ENCODE data around the gene CCDC150. TPM values are rescaled to one million over a fixed set of nuclear protein-coding genes. Genes with fewer than 3 reads are reported as not detected.
"Not testable (repeated sequence)": the region's sequence is repeated elsewhere in the genome, so short reads cannot be mapped to it uniquely, and the experiment has no call there.

Gene CCDC150
- total RNA-seq, 1 donor, result 5.8 TPM

DNA sequence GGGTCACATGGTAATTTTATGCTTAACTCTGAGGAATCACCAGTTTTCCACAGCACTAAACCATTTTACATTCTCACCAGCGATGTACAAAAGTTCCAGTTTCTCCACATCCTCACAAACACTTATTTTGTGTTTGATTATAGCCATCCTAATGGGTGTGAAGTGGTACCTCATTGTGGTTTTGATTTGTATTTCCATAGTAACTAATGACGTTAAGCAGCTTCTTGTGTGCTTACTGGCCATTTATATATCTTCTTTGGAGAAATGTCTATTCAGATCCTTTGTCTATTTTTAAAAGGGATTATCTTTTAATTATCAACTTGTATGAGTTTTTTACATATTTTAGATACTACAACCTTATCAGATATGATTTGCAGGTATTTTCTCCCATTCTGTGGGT lies 42.0 kb downstream of the CCDC150 start:
- H3K4me3 ChIP-seq (ENCODE audit: insufficient read depth, low read length), result no peak overlapping the region
- H3K79me2 ChIP-seq (ENCODE audit: insufficient read depth, low read length), result no peaks in the 10 kb centered on the region
- no peaks in the 10 kb centered on the region for H4K20me1 ChIP-seq (ENCODE audit: insufficient read depth, low read length)
- no peak overlapping the region for H3K4me2 ChIP-seq (ENCODE audit: insufficient read depth, low read length)
- H3K27me3 ChIP-seq (ENCODE audit: insufficient read depth, low read length), result no peaks in the 10 kb centered on the region
- H3K36me3 ChIP-seq (ENCODE audit: insufficient read depth, low read length), result no peaks in the 10 kb centered on the region
- H3K9me3 ChIP-seq (ENCODE audit: low read depth, low read length), result peaks cover 4% of the 10 kb centered on the region
- no peak overlapping the region for H2AFZ ChIP-seq (ENCODE audit: low read length)
- no peaks in the 10 kb centered on the region for H3K4me1 ChIP-seq (ENCODE audit: insufficient read depth, low read length)
- H3K27ac ChIP-seq (ENCODE audit: low read depth, low read length), result no peak overlapping the region
- DNase-seq (ENCODE audit: insufficient read length, low spot score, missing footprints), result no peak
- TF ChIP-seq, protein P1, sequence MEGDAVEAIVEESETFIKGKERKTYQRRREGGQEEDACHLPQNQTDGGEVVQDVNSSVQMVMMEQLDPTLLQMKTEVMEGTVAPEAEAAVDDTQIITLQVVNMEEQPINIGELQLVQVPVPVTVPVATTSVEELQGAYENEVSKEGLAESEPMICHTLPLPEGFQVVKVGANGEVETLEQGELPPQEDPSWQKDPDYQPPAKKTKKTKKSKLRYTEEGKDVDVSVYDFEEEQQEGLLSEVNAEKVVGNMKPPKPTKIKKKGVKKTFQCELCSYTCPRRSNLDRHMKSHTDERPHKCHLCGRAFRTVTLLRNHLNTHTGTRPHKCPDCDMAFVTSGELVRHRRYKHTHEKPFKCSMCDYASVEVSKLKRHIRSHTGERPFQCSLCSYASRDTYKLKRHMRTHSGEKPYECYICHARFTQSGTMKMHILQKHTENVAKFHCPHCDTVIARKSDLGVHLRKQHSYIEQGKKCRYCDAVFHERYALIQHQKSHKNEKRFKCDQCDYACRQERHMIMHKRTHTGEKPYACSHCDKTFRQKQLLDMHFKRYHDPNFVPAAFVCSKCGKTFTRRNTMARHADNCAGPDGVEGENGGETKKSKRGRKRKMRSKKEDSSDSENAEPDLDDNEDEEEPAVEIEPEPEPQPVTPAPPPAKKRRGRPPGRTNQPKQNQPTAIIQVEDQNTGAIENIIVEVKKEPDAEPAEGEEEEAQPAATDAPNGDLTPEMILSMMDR (IDR thresholded peaks at IDR 0.05; ENCODE audit: extremely low read depth, low read depth, low read length), result no peak

DNA sequence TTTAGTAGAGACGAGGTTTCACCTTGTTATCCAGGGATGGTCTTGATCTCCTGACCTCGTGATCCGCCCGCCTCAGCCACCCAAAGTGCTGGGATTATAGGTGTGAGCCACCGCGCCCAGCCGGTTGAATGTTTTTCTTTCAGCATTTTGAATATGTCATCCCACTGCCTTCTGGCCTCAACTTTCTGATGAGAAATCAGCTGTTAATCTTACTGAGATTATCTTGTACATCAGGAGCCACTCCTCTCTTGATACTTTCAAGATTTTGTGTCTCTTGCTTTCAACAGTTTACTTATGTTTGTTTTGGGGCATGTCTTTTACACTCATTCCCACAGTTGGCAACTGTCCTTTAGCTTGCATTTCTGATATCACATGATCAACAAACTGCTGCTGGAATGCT lies 46.3 kb downstream of the CCDC150 start:
- H3K79me2 ChIP-seq (ENCODE audit: insufficient read depth, low read length), result no peaks in the 10 kb centered on the region
- H3K27ac ChIP-seq (ENCODE audit: low read depth, low read length), result no peak overlapping the region
- H3K4me3 ChIP-seq (ENCODE audit: insufficient read depth, low read length), result no peak overlapping the region
- no peak overlapping the region for H3K4me2 ChIP-seq (ENCODE audit: insufficient read depth, low read length)
- H4K20me1 ChIP-seq (ENCODE audit: insufficient read depth, low read length), result no peaks in the 10 kb centered on the region
- H3K27me3 ChIP-seq (ENCODE audit: insufficient read depth, low read length), result no peaks in the 10 kb centered on the region
- H3K4me1 ChIP-seq (ENCODE audit: insufficient read depth, low read length), result no peaks in the 10 kb centered on the region
- H2AFZ ChIP-seq (ENCODE audit: low read length), result no peak overlapping the region
- no peak for DNase-seq (ENCODE audit: insufficient read length, low spot score, missing footprints)
- no peaks in the 10 kb centered on the region for H3K36me3 ChIP-seq (ENCODE audit: insufficient read depth, low read length)
- TF ChIP-seq, protein P1 (IDR thresholded peaks at IDR 0.05; ENCODE audit: extremely low read depth, low read depth, low read length), result no peak
- peaks cover 4% of the 10 kb centered on the region for H3K9me3 ChIP-seq (ENCODE audit: low read depth, low read length)

DNA sequence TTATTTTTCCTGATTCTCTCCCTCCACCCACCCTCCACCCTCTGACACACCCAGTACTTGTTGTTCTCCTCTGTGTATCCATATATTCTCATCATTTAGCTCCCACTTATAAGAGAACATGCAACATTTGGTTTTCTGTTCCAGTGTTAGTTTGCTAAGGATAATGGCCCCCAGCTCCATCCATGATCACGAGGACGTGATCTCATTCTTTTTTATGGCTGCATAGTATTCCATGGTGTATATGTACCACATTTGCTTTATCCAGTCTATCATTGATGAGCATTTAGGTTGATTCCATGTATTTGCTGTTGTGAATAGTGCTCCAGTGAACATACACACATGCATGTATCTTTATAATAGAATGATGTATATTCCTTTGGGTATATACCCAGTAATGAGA lies 47.2 kb downstream of the CCDC150 start:
- not testable (repeated sequence) for H3K4me2 ChIP-seq (ENCODE audit: insufficient read depth, low read length); H3K27me3 ChIP-seq (ENCODE audit: insufficient read depth, low read length); H3K9me3 ChIP-seq (ENCODE audit: low read depth, low read length); H3K4me3 ChIP-seq (ENCODE audit: insufficient read depth, low read length); H3K79me2 ChIP-seq (ENCODE audit: insufficient read depth, low read length); H2AFZ ChIP-seq (ENCODE audit: low read length); H3K36me3 ChIP-seq (ENCODE audit: insufficient read depth, low read length); H3K4me1 ChIP-seq (ENCODE audit: insufficient read depth, low read length); H3K27ac ChIP-seq (ENCODE audit: low read depth, low read length); H4K20me1 ChIP-seq (ENCODE audit: insufficient read depth, low read length); DNase-seq (ENCODE audit: insufficient read length, low spot score, missing footprints)

DNA sequence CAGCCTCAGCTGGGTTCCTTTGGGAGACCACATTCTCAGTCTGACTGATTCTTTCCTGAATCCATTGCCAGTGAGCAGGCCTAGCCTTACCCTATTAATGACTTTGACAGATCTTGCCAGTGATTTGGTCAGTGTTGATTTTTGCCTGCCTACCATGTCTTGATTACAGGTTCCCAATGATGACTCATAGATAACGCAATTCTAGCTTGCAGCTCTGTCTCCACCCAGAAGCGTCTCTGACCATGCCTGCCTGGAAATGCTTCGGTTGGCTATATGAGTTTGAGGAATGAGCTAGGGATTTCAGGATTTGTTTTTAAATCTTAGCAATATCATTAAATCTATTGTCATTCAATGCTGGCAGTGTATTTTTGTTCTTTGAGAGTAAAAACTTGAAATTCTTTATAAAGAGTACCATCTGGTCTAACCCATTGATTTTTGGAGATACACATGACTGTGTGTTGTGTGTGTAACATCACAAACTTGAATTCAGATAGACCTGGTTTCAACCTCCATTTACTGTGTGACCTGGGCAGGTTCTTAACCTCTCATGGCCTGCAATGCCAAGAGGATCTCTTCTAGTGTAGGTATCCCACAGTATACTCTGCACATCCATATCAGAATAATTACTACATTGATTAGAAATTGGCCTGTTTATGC lies 57.0 kb downstream of the CCDC150 start:
- Histone ChIP-seq H3K79me2 (ENCODE audit: insufficient read depth, low read length) (no peaks in the 10 kb centered on the region), H4K20me1 (ENCODE audit: insufficient read depth, low read length) (no peaks in the 10 kb centered on the region), H3K4me2 (ENCODE audit: insufficient read depth, low read length) (no peak overlapping the region), H3K9me3 (ENCODE audit: low read depth, low read length) (no peaks in the 10 kb centered on the region), H2AFZ (ENCODE audit: low read length) (peak overlapping the region; percentile 26), H3K4me3 (ENCODE audit: insufficient read depth, low read length) (no peak overlapping the region), H3K27ac (ENCODE audit: low read depth, low read length) (peak overlapping the region; percentile 65), H3K36me3 (ENCODE audit: insufficient read depth, low read length) (no peaks in the 10 kb centered on the region), H3K4me1 (ENCODE audit: insufficient read depth, low read length) (peaks cover 10% of the 10 kb centered on the region), H3K27me3 (ENCODE audit: insufficient read depth, low read length) (no peaks in the 10 kb centered on the region)
- DNase-seq (ENCODE audit: insufficient read length, low spot score, missing footprints), result peak; percentile 80
- TF ChIP-seq, protein P1 (IDR thresholded peaks at IDR 0.05; ENCODE audit: extremely low read depth, low read depth, low read length), result no peak

Measured in osteoblast (primary cell).